Esophagus squamous epithelium (tissue), 5 donors: Measurements from ENCODE around the gene CPED1. TPM values are rescaled to one million over a fixed set of nuclear protein-coding genes. Genes with fewer than 3 reads are reported as not detected.

Experiments
- DNase-seq: peaks from one replicate; lab custom pipeline; 2025; lab: John Stamatoyannopoulos, UW
- H3K27ac ChIP-seq, 4 donors: fragments of 200-600 bp; sonication (generic); one replicate each; pipeline ENCODE4 v1.5.1; 2016 to 2019; ENCODE audit warnings: mild to moderate bottlenecking in 1 of 4
- H3K27me3 ChIP-seq, 4 donors: fragments of 200-600 bp; sonication (generic); 1 replicate in 3 of 4; 2 replicates in 1 of 4; pipeline versions ENCODE4 v1.5.1 to v1.6.0; 2017 to 2021; ENCODE audit warnings: antibody characterized with exemption in 1 of 4
- H3K36me3 ChIP-seq, 3 donors: fragments of 200-600 bp; sonication (generic); one replicate each; pipeline ENCODE4 v1.5.1; 2016 to 2019
- H3K4me1 ChIP-seq, 3 donors: fragments of 200-600 bp; sonication (generic); one replicate each; pipeline ENCODE4 v1.5.1; 2017 to 2019
- H3K4me3 ChIP-seq, 4 donors: fragments of 200-600 bp; sonication (generic); 1 replicate in 3 of 4; 2 replicates in 1 of 4; pipeline ENCODE4 v1.5.1; 2016 to 2019; ENCODE audit warnings: mild to moderate bottlenecking in 2 of 4, moderate library complexity in 1 of 4
- H3K9me3 ChIP-seq, 3 donors: fragments of 200-600 bp; sonication (generic); one replicate each; pipeline ENCODE4 v1.5.1; 2016 to 2019
- POLR2A ChIP-seq, 4 donors: fragments of 450-650 bp; IDR thresholded peaks; one replicate each; pipeline ENCODE4 v1.6.1; 2017; ENCODE audit warnings: antibody characterized with exemption in 4 of 4, mild to moderate bottlenecking in 4 of 4, moderate library complexity in 3 of 4
- WGBS, 2 donors: methylation state at CpG; one replicate each; pipeline ENCODE4 v1.1.5; 2018; 5-methylcytosine and 5-hydroxymethylcytosine counted together
- intact Hi-C: fragments of 100-400 bp; cut with DNase I; formaldehyde crosslinking; loops from one replicate; pipeline ENCODE4 v1.15.0; 2022
- total RNA-seq, 4 donors: library from RNA; depleted of rRNA; stranded (reverse); fragments of >200 nt; gene quantifications; one replicate each; pipeline ENCODE4 v1.1.0, GENCODE V29; 2016
- TF ChIP-seq, protein P1 (sequence below), 6 experiments: fragments of 450-650 bp in 4 of 6; fragments of 200-600 bp in 2 of 6; sonication (generic) in 2 of 6; IDR thresholded peaks; one replicate each; pipeline ENCODE4 v1.5.1; 2016 to 2019; ENCODE audit warnings: antibody characterized with exemption in 6 of 6, mild to moderate bottlenecking in 4 of 6, moderate library complexity in 4 of 6
- donor health status: DM: yes; HTN: yes; CAD: no.

The CPED1 gene
- total RNA-seq, 4 donors from 2014 or later: 0.61 to 6.3 (median 2.3) TPM

GRCh38 chr7:121302214-121302745 is 313.8 kb downstream of the CPED1 start:
- Histone ChIP-seq H3K27ac (peak overlapping the region in 3 of 4 donors; percentile 17 to 39 (median 37)), H3K9me3 (no peaks in the 10 kb centered on the region), H3K4me3 (no peak overlapping the region), H3K4me1 (peaks cover 0 to 32% (median 0%) of the 10 kb centered on the region in 3 donors), H3K36me3 (no peaks in the 10 kb centered on the region), H3K27me3 (no peaks in the 10 kb centered on the region)
- 65 to 76% methylated on average over 8 of the region's 8 CpGs for WGBS, 2 donors
- intact Hi-C loops: no loop called here
- no peak for DNase-seq
- TF ChIP-seq, protein P1, sequence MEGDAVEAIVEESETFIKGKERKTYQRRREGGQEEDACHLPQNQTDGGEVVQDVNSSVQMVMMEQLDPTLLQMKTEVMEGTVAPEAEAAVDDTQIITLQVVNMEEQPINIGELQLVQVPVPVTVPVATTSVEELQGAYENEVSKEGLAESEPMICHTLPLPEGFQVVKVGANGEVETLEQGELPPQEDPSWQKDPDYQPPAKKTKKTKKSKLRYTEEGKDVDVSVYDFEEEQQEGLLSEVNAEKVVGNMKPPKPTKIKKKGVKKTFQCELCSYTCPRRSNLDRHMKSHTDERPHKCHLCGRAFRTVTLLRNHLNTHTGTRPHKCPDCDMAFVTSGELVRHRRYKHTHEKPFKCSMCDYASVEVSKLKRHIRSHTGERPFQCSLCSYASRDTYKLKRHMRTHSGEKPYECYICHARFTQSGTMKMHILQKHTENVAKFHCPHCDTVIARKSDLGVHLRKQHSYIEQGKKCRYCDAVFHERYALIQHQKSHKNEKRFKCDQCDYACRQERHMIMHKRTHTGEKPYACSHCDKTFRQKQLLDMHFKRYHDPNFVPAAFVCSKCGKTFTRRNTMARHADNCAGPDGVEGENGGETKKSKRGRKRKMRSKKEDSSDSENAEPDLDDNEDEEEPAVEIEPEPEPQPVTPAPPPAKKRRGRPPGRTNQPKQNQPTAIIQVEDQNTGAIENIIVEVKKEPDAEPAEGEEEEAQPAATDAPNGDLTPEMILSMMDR (IDR thresholded peaks at IDR 0.05): no peak
- no peak for TF ChIP-seq POLR2A (IDR thresholded peaks at IDR 0.05)

GRCh38 chr7:121303422-121304101 is 315.1 kb downstream of the CPED1 start:
- no peak for DNase-seq
- WGBS, 2 donors: 86 to 91% methylated on average over 6 of the region's 6 CpGs
- no peak overlapping the region for H3K4me3 ChIP-seq
- H3K36me3 ChIP-seq: no peaks in the 10 kb centered on the region
- no peaks in the 10 kb centered on the region for H3K27me3 ChIP-seq
- H3K4me1 ChIP-seq: peaks cover 0 to 37% (median 0%) of the 10 kb centered on the region in 3 donors
- intact Hi-C loops: no loop called here
- H3K27ac ChIP-seq: no peak overlapping the region
- H3K9me3 ChIP-seq: no peaks in the 10 kb centered on the region
- TF ChIP-seq, protein P1 (IDR thresholded peaks at IDR 0.05): no peak
- no peak for TF ChIP-seq POLR2A (IDR thresholded peaks at IDR 0.05)

DNA sequence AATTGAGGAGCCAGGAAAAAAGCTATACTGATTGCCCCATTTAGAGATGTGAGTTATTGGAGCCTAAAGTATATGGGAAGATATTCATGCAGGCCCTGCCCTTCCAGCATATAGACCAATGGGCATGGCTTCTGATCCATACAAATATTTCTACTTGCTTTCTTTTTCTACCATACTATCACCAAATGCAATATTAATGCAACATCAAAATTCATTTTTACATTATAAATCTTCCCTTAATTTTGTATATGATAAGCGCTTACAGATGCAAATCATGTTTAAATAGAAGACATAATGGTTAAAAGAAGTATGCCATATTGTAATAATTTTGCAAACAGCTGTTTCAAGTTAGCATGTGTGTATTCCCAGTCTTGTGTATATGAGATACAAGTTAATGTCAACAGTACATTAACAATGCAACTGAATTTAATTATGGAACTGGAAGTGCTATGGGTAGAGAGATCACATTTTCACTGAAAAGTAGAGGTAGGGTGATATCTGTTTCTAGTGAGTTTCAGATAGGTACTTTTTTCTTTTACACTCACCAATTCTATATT is 315.7 kb downstream of the CPED1 start:
- no peak for DNase-seq
- H3K27me3 ChIP-seq: no peaks in the 10 kb centered on the region
- 70 to 84% methylated on average over 1 of the region's 1 CpG for WGBS, 2 donors
- peaks cover 0 to 37% (median 0%) of the 10 kb centered on the region in 3 donors for H3K4me1 ChIP-seq
- no peaks in the 10 kb centered on the region for H3K36me3 ChIP-seq
- H3K9me3 ChIP-seq: no peaks in the 10 kb centered on the region
- H3K27ac ChIP-seq: no peak overlapping the region
- intact Hi-C loops: no loop called here
- TF ChIP-seq POLR2A (IDR thresholded peaks at IDR 0.05): no peak
- TF ChIP-seq, protein P1 (IDR thresholded peaks at IDR 0.05): no peak
- no peak overlapping the region for H3K4me3 ChIP-seq

DNA sequence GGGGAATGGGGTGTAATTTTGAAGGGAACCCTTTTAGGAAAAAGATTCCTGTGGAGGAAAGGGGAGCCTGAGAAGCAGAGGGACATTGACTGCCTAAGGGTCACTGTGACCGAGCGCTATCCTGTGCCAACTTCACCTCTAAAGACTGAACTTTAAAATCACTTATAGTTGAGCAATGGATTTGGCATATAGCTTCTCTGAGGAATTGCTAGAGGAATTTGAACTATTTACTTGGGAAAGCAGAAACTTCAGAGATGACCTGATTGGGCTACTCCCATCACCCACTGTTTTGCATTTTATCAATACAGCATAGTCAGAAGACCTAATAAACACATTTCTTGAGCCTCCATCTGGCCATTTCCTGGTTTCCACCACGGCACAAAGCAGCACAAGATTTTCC is 316.6 kb downstream of the CPED1 start:
- no peak for DNase-seq
- 84 to 92% methylated on average over 3 of the region's 3 CpGs for WGBS, 2 donors

GRCh38 chr7:121306565-121306964 is 318.1 kb downstream of the CPED1 start:
- TF ChIP-seq POLR2A (IDR thresholded peaks at IDR 0.05): no peak
- TF ChIP-seq, protein P1 (IDR thresholded peaks at IDR 0.05): no peak
- Histone ChIP-seq H3K9me3 (no peaks in the 10 kb centered on the region), H3K27ac (peak overlapping the region in 1 of 4 donors; percentile 11), H3K4me1 (peaks cover 0 to 25% (median 0%) of the 10 kb centered on the region in 3 donors), H3K27me3 (no peaks in the 10 kb centered on the region), H3K36me3 (no peaks in the 10 kb centered on the region), H3K4me3 (no peak overlapping the region)
- no peak for DNase-seq
- 33 to 41% methylated on average over 3 of the region's 3 CpGs for WGBS, 2 donors
- intact Hi-C loops: no loop called here

More for the DNA sequence above, 316.6 kb downstream of the CPED1 start:
- Histone ChIP-seq H3K27ac (no peak overlapping the region), H3K27me3 (no peaks in the 10 kb centered on the region), H3K4me1 (peaks cover 0 to 37% (median 0%) of the 10 kb centered on the region in 3 donors), H3K36me3 (no peaks in the 10 kb centered on the region), H3K9me3 (no peaks in the 10 kb centered on the region), H3K4me3 (no peak overlapping the region)
- intact Hi-C loops: no loop called here
- TF ChIP-seq POLR2A (IDR thresholded peaks at IDR 0.05): no peak
